Measurements from ENCODE around the gene SHB. TPM values are rescaled to one million over a fixed set of nuclear protein-coding genes. Genes with fewer than 3 reads are reported as not detected.

SHB gene
- total RNA-seq, 1 experiment from 2014 or later = 20.7 TPM

DNA sequence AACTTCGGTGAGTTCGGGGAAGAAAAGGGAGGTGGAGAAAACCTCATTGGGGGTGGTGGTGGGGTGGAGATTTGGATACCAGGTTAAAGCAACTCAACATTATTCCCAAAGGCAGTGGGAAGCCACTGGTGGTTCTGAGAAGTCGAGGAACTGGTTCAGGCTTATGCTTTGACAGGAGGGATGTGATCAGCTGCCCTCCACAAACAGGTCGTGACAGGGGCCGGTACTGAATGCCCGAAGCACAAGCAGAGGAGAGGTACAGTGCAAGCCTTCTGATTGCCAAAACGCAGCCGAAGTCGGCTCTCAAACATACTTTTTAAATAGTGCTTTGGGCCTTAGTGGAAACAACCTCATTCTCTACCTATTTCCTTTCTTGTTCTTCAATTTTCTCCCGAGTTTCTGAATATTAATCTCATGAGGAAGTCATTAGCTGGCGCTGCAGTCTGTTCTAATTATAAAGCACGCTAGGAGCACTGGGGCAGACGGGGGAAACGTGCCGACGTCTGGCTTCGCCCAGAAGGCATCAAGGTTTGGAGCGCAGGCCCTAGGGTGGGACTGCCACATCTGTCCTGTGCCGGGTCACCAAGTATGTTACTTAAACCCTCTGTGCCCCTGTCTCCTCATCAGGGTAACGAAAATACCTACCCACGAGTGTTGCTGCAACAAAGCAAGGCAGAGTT, 27.3 kb downstream of the SHB start:
- Histone ChIP-seq H3K4me3 (ENCODE audit: low read depth, low read length, poor library complexity, severe bottlenecking) (no peak overlapping the region), H3K4me1 (ENCODE audit: insufficient read depth, low read length, poor library complexity, severe bottlenecking) (peaks cover 49% of the 10 kb centered on the region), H3K27me3 (replicated peaks; ENCODE audit: insufficient read depth, low read depth, low read length, poor library complexity) (no peaks in the 10 kb centered on the region), H3K36me3 (ENCODE audit: insufficient read depth, low read length, poor library complexity, severe bottlenecking) (no peaks in the 10 kb centered on the region), H3K27ac (ENCODE audit: low read depth, low read length, poor library complexity, severe bottlenecking) (no peak overlapping the region), H3K9me3 (ENCODE audit: low read depth, low read length, poor library complexity, severe bottlenecking) (no peaks in the 10 kb centered on the region)
- ChIA-PET CTCF (no interaction called here), POLR2A (ENCODE audit: low non-redundant PET) (no interaction called here)
- no peak for TF ChIP-seq EZH2 (IDR thresholded peaks at IDR 0.05; ENCODE audit: borderline replicate concordance, low read depth, low read length, poor library complexity, severe bottlenecking)
- TF ChIP-seq, protein P1, sequence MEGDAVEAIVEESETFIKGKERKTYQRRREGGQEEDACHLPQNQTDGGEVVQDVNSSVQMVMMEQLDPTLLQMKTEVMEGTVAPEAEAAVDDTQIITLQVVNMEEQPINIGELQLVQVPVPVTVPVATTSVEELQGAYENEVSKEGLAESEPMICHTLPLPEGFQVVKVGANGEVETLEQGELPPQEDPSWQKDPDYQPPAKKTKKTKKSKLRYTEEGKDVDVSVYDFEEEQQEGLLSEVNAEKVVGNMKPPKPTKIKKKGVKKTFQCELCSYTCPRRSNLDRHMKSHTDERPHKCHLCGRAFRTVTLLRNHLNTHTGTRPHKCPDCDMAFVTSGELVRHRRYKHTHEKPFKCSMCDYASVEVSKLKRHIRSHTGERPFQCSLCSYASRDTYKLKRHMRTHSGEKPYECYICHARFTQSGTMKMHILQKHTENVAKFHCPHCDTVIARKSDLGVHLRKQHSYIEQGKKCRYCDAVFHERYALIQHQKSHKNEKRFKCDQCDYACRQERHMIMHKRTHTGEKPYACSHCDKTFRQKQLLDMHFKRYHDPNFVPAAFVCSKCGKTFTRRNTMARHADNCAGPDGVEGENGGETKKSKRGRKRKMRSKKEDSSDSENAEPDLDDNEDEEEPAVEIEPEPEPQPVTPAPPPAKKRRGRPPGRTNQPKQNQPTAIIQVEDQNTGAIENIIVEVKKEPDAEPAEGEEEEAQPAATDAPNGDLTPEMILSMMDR (conservative IDR thresholded peaks at IDR 0.05; ENCODE audit: low read depth, low read length) = no peak
- intact Hi-C loops (cut with micrococcal nuclease; ENCODE audit: unreplicated experiment) = loop anchor here (10.0 kb wide), 1 partner anchor 63 kb away; no protein-coding TSS in a partner anchor
- no TSS peak for BruUV-seq (replicated peaks)
- DNase-seq (ENCODE audit: low spot score) = no peak

DNA sequence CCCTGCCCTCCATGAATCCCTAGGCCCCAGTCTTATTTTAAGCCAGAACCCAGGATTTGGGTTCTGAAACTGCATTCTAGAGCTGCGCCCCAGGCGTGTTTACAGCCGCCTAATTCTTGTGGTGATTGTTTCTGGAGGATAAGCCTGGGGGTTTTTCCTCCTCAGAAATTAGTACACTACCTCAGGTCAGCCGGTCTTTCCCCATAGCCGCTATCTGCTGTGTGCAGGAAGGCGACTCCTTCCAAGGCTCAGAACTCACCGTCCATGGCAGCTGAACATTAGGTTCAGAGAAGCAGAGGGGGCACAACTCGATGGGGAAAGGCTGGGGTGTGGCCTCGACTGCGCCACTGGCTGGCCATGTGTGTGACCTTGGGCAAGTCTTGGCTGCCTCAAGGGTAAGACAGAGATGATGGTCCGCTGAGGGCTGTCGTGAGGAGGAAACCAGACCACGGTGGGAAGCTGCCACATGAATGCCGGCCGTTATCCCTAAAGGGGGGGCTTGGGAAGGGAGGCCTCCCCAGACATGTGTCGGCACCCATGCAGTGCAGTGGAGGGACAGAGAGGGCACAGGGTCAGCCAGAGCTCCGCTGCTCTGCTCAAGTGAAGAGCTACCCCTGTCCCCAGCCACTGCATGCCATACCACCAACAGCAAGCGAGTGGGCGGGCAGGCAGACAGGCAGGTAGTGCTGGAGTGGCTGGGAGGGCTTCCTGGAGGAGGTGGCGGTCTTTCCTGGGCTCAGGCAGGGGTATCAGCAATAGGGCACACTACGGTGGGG, 28.9 kb downstream of the SHB start:
- no peaks in the 10 kb centered on the region for H3K36me3 ChIP-seq (ENCODE audit: insufficient read depth, low read length, poor library complexity, severe bottlenecking)
- no TSS peak for BruUV-seq (replicated peaks)
- H3K9me3 ChIP-seq (ENCODE audit: low read depth, low read length, poor library complexity, severe bottlenecking) = no peaks in the 10 kb centered on the region
- no peak for TF ChIP-seq EZH2 (IDR thresholded peaks at IDR 0.05; ENCODE audit: borderline replicate concordance, low read depth, low read length, poor library complexity, severe bottlenecking)
- TF ChIP-seq, protein P1 (conservative IDR thresholded peaks at IDR 0.05; ENCODE audit: low read depth, low read length) = no peak
- POLR2A ChIA-PET (ENCODE audit: low non-redundant PET) = no interaction called here
- DNase-seq (ENCODE audit: low spot score) = no peak
- no peaks in the 10 kb centered on the region for H3K27me3 ChIP-seq (replicated peaks; ENCODE audit: insufficient read depth, low read depth, low read length, poor library complexity)
- intact Hi-C loops (cut with micrococcal nuclease; ENCODE audit: unreplicated experiment) = loop anchor here (10.0 kb wide), 1 partner anchor 65 kb away; no protein-coding TSS in a partner anchor
- CTCF ChIA-PET = no interaction called here
- peaks cover 63% of the 10 kb centered on the region for H3K4me1 ChIP-seq (ENCODE audit: insufficient read depth, low read length, poor library complexity, severe bottlenecking)
- H3K27ac ChIP-seq (ENCODE audit: low read depth, low read length, poor library complexity, severe bottlenecking) = peak overlapping the region; percentile 64
- no peak overlapping the region for H3K4me3 ChIP-seq (ENCODE audit: low read depth, low read length, poor library complexity, severe bottlenecking)

GRCh38 chr9:38039090-38039906, 29.7 kb downstream of the SHB start:
- CTCF ChIA-PET = no interaction called here
- DNase-seq (ENCODE audit: low spot score) = no peak
- intact Hi-C loops (cut with micrococcal nuclease; ENCODE audit: unreplicated experiment) = no loop called here

More at GRCh38 chr9:38039090-38039906, 29.7 kb downstream of the SHB start:
- Histone ChIP-seq H3K4me3 (ENCODE audit: low read depth, low read length, poor library complexity, severe bottlenecking) (no peak overlapping the region), H3K36me3 (ENCODE audit: insufficient read depth, low read length, poor library complexity, severe bottlenecking) (no peaks in the 10 kb centered on the region), H3K4me1 (ENCODE audit: insufficient read depth, low read length, poor library complexity, severe bottlenecking) (peaks cover 63% of the 10 kb centered on the region), H3K27me3 (replicated peaks; ENCODE audit: insufficient read depth, low read depth, low read length, poor library complexity) (no peaks in the 10 kb centered on the region), H3K27ac (ENCODE audit: low read depth, low read length, poor library complexity, severe bottlenecking) (peak overlapping the region; percentile 64), H3K9me3 (ENCODE audit: low read depth, low read length, poor library complexity, severe bottlenecking) (no peaks in the 10 kb centered on the region)
- no TSS peak for BruUV-seq (replicated peaks)
- POLR2A ChIA-PET (ENCODE audit: low non-redundant PET) = no interaction called here
- TF ChIP-seq, protein P1 (conservative IDR thresholded peaks at IDR 0.05; ENCODE audit: low read depth, low read length) = no peak
- no peak for TF ChIP-seq EZH2 (IDR thresholded peaks at IDR 0.05; ENCODE audit: borderline replicate concordance, low read depth, low read length, poor library complexity, severe bottlenecking)

Data from A673 (cell line).